ENCODE measurements around the gene MATR3.
"Not testable (repeated sequence)": the region's sequence is repeated elsewhere in the genome, so short reads cannot be mapped to it uniquely, and the experiment has no call there.

Gene MATR3, protein sequence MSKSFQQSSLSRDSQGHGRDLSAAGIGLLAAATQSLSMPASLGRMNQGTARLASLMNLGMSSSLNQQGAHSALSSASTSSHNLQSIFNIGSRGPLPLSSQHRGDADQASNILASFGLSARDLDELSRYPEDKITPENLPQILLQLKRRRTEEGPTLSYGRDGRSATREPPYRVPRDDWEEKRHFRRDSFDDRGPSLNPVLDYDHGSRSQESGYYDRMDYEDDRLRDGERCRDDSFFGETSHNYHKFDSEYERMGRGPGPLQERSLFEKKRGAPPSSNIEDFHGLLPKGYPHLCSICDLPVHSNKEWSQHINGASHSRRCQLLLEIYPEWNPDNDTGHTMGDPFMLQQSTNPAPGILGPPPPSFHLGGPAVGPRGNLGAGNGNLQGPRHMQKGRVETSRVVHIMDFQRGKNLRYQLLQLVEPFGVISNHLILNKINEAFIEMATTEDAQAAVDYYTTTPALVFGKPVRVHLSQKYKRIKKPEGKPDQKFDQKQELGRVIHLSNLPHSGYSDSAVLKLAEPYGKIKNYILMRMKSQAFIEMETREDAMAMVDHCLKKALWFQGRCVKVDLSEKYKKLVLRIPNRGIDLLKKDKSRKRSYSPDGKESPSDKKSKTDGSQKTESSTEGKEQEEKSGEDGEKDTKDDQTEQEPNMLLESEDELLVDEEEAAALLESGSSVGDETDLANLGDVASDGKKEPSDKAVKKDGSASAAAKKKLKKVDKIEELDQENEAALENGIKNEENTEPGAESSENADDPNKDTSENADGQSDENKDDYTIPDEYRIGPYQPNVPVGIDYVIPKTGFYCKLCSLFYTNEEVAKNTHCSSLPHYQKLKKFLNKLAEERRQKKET

DNA sequence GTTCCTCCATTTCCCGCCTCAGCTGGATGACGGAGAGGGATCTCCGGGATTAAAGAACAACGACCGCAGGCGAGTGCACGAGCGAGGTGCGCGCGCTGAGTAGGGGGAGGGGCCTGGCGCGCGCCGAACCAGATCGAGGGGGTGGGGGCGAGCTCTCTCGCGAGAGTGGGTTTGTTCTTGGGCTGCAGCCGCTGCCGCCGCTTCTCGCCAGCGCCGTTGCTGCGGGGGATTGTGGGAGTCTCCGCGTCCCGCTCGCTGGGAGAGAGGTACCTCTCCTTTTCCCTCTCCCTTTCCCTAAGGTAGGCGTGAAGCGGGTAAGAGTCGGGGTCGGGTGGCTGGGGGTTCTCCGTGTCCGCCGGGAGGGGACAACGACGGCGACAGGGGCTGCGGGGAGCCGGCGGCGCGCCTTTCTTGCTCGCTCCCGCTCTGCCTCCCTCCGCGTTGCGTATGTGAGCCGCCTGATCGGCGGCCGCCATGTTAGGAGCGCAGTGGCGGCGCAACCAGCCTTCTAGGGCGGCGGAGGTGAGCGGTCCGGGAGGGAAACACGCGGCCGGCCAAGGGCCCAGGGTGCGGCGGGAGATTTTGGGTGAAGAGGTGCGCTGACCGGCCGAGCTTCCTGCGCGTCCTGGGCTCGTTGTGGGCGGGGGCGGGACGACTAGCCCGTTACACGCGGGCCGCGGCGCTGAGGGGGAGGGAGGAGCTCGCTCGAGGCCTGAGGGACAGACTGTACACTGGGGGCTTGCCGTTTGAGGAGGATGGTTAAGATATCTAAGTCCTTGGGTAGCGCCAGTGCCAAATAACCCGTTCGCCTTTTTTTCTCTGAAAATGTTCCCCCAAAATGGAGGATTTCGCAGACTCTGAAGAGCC lies at the start of gene MATR3:
TSS of gene MATR3 (plus strand) at position 234 of the 867 bp plus-strand sequence. CDS start 13,676 bp downstream, outside the sequence.
- peak; percentile 89 for DNase-seq

DNA sequence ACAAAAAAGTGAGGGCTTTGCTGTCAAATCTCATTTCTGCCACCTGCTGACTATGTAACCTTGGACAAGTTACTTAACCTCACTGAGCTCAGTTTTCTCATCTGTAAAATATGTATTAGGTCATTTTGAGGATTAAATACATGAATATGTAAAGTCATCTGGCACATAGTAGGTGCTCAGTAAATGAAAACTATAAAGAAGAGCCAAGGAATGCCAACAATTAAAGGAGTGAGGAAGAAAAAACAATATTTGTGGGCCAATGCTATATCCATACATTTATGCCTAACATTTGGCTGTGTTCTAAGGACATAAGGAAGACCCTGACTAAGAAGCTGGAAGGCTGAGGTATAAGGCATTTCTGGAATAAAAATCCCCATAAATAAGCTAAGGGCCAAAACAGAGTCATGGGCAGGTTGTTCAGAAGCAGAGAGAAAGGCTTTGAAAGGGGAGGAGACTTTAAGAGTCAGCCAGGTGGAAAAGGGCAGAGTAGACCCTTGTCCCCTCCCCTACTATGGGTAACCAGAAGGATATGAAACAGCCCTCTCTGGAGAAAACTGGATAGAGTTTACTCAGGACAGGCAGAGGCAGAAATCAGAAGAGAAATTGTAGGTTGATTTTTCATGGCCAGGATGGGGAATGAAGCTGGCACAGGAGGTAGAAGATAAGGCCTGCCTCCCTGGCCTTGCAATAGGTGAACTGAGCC lies 47.8 kb upstream of the MATR3 start:
- DNase-seq = no peak

DNA sequence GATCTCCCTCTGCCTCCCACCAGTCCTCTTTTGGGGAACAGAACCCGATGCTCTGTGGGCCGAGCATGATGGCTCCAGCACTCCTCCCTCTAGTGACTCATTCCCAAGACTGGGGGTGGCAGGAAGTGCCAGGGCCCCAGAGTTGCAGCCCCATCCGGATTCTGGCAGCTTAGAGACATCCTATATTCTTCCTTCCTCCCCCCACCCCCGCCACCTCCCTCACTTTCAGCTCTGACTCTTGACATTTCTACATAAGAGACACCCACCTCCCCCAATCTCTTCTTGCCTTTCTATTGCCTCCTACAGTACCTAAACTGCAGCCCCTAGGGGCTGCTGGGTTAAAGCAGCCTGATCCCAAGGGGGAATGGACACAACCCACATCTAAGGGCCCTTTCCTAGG lies 47.1 kb upstream of the MATR3 start:
- peak; percentile 41 for DNase-seq

DNA sequence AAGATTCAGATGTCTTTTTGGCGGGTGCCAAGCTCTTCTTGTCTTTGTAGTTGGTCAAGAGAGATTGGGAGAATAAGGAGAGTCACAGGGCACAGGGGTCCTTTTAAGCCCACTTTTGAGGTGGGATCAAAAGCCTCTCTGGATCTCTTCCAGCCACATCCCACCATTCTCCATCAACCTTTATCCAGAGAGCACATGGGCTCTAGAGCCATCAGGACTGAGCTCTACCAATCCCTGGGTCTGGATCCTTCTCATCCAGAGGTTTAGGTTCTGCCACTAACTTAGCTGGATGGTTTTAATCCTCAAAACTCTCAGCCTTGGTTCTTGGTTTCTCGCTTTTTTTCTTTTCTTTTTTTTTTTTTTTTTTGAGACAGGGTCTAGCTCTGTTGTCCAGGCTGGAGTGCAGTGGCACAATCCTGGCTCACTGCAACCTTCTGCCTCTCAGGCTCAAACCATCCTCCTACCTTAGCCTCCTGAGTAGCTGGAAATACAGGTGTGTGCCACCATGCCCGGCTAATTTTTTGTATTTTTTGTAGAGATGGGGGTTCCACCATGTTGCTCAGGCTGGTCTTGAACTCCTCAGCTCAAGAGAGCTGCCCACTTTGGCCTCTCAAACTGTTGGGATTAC lies 44.6 kb upstream of the MATR3 start:
- no peak for DNase-seq

DNA sequence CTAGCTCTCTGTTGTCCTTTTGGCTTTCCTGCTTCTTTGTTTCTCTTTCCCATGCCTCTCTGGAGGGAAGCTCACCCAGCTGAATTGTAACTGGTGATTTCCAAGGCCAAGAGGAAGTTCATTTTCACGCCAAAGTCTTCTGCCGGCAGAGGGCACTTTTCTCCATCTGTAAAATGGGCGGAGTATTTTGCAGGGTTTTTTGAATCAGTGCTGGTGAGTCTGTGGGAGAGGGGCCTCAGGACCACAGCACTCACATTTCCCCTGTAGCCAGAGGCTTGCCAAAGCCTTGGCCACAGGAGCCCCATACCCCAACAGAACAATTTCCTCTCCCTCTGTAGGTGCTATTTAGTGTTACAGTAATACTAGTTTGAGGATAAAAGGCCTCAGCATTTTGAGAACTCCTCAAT lies 42.3 kb upstream of the MATR3 start:
- peak; percentile 19 for DNase-seq

DNA sequence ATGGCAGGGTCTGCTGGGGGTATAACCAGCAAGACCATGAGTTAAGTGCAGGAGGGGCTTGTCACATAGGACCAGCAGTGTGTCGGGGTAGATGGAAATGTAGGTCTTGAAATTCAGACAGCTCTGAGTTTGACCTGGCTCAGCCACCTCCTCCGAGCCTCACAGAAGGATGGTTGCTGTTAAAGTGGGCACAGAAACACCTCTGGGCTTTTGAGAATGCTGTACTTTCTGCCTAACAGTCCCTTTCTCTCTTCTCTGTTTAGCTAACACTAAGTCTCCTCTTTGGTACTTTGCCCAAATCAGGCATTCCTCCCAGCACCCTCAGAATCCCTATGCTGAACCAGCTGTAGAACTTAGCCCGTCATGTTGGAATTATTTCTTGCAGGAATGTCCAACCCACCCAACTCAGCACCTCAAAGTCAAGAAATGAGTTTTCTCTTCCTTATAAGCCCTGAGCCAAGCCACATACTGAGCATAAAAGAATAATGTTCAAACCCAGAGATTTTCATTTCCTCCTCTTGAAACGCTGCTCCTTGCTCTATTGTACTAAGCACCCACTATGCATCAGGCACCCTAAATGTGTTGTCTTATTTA lies 41.7 kb upstream of the MATR3 start:
- no peak for DNase-seq

DNA sequence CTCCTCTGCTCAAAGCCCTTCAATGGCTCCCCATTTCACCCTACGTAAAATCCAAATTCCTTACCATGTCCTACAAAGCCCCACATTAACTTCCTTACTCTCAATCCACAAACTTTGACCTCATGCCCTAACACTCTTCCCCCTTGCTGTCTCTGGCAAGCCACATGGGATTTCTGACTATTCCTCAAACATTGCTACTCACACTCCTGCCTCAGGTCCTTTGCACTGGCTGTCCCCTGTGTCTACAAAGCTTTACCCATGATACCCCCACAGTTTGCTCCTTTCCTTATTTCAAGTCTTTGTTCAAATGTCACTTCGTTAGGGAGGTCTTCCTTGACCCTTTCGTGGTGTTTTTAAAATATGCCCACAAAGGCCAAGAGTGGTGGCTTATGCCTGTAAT lies 40.4 kb upstream of the MATR3 start:
- DNase-seq = no peak

DNA sequence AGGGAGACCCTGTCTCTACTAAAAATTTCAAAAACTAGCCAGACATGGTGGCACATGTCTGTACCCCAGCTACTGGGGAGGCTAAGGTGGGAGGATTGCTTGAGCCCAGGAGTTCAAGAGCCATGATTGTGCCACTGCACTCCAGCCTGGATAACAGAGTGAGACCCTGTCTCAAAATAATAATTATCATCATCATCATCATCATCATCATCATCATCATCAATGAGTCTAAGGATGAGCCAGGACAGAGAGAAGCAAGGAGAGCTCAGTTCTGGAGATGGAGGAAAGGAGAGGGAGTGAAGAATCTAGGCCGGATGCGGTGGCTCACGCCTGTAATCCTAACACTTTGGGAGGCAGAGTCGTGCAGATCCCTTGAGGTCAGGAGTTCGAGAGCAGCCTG lies 36.7 kb upstream of the MATR3 start:
- no peak for DNase-seq

DNA sequence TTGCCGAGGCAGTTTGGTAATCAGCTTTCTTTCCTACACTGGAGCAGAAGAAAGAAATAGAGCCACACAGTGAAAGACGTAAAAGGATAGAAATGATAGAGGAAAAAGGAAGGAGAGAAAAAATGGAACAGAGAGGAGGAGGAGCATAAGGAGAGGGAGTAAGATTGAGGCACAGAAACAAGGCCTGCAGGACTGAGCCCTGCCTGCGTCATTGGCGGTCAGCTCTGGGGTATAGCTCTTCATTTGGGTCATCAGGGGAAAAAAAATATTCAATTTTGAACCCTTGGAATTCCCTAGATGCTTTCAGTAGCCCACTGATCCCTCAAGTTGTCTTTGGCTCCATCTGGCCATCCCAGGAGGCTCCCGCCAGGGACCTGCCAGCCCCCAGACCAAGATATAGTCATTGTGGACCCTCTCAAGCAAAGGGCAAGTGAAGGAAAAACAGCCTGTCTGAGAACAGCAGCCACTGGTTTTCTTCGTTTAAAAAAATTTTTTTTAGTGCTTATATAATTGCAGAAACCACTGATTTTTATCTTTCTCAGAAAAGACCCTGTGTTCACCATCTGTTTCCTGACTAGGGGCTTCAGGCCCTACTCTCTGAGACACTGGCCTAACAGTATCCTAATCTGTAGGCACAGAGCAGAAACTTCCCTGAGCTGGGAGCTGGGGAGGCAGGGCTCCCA lies 31.3 kb upstream of the MATR3 start:
- DNase-seq = no peak

DNA sequence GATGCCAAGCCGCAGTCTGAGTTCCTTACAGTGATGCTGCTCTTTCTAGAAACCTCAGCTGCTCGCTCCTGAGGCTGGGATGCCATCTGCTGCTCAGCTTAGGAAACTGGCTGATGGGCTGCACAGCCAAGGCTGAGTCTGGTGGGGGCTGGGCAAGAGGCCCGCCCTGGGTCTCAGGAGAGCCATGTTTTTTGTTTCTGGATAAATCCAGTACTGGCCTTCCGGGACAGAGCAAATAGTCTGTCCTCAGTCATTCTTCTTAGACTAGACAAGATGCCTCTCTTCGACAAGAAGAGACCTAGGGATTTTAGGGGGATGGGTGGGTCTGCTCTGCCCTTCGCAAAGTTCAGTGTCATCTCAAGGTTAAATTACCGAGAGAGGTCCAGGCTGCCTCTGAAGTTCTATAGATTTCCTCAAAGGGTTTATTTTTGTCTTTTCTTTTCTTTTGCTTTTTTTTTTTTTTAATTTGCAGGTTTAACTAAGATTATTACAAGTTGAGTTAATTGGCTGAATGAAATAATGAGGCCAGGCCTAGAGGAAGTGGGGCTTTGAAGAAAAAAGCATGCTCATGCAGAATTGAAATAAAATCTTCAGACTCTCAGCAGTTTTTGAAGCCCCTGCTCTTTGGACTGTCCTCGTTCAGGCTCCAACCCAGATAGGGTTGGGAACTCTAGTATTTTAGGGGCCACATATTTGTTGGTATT lies 30.6 kb upstream of the MATR3 start:
- peak; percentile 38 for DNase-seq

DNA sequence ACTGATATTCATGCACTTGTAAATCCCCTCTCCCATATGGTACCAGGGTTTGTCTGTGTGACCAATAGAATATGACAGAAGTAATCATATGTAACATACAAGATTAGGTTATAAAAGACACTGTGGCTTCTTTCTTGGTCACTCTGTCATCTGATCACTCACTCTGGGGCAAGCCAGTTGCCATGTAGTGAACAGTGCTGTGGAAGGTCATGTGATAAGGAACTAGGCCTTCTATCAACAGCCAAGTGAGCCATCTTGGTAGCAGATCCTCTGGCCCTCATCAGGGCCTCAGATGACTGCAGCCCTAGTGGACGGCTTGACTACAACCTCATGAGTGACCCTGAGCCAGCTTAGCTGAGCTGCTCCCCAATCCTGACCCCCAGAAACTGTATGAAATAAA lies 30.0 kb upstream of the MATR3 start:
- DNase-seq = no peak

DNA sequence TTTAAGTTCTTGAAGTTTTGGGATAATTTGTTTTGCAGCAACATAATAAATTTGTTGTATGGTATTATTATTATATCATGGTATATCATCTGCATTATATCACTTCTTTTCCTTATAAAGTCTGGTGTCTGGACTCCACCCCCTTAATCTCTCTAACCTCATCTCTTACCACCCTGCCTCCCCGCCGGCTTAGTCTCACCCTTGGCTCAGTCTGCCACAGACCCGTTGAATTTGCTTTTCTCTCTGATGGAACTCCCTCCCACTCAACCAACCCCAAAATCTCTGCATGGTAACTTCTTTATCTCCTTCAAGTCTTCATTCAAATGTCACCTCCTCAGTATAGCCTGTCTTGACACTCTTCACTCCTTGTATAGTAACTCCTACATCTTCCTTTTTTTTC lies 29.6 kb upstream of the MATR3 start:
- no peak for DNase-seq

DNA sequence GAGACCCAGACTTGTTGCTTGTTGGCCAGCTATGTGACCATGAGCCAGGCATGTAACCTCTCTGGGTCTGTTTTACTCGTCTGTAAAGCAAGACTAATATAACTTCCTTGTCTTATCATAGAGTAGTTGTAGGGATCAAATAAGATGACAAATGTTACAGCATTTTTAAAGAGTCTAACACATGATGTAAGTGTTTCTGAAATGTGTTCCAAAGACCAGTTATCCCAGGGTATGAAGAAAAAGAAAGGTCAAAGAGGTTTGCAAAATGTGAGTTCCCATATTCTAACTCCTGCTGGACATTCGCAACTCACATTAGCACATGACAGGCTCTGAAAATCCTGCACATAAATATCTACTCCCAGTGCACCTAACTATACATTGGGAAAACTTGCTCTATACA lies 28.5 kb upstream of the MATR3 start:
- no peak for DNase-seq

DNA sequence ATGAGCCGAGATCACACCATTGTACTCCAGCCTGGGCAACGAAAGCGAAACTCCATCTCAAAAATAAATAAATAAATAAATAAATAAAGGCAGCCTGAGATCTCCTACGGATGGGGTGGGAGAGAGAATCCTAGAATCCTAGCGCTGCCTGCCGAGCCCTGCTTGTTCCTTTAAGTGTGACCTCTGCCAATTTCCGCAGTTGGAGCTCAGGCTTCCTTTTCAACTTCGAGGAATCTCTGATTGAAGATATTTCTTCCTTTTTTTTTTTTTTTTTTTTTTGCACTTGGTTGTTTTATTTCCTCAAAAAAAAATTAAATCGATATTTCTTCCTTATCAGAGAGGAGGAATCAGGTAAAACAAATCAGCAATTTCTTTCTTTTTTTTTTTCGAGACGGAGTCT lies 27.3 kb upstream of the MATR3 start:
- no peak for DNase-seq

DNA sequence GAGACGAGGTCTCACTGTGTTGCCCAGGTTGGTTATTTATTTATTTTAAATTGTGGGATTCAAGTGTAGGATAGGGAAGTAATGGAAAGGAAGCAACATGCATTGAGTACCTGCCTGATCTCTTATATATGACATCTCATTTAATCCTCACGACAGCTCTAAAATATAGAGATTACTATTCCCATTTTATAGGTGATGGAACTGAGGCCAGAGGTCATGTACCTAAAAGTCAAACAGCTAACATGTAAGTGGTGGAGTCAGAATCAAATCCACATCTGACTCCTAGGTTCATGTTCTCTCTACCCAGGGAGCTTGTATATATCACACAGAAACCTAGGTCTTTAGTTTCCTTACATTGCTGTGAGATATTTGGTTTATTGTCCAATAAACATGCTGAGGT lies 26.1 kb upstream of the MATR3 start:
- DNase-seq = no peak

DNA sequence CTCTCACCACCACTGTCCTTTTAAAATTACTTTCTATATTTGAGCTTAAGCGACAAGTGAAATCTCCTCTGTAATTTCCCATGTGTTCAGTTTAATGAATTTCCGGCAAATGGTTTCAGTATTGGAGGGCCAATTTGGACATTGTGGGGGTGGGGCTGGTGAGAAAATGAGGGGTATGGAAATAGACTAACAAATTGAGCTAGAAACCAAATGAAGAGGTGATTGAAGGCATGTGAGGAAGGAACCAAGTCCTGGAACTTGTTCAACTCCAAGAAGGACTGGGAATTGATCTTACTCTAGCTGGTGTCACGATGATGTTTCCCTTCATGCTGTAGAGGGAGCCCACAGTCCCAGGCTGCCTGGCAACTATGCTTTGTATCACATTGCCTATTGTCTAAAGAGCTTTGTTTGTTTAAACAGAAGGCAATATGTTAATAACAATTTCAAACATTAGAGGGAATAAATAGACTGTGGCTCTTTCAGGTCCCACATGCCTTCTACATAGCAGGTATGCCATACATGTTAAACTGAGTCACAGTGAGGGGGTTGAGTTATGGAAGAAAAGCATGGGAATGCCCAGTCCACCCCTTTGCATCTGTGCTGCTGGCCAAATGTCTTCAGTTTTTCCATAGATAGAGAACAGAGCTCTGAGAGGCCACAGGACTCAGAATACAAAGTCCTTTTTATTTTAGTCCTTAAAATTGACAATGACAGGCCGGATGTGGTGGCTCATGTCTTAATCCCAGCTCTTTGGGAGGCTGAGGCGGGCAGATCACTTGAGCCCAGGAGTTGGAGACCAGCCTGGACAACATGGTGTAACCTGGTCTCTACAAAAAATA lies 25.0 kb upstream of the MATR3 start:
- no peak for DNase-seq

DNA sequence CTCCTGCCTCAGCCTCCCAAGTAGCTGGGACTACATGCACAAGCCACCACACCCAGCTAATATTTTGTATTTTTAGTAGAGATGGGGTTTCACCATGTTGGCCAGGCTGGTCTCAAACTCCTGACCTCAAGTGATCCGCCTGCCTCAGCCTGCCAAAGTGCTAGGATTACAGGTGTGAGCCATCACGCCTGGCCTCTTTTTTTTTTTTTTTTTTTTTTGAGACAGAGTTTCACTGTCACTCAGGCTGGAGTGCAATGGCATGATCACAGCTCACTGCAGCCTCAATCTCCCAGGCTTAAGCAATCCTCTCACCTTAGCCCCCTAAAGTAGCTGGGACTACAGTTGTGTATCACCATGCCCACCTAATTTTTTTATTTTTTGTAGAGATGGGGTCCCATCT lies 22.8 kb upstream of the MATR3 start:
- not testable (repeated sequence) for DNase-seq

DNA sequence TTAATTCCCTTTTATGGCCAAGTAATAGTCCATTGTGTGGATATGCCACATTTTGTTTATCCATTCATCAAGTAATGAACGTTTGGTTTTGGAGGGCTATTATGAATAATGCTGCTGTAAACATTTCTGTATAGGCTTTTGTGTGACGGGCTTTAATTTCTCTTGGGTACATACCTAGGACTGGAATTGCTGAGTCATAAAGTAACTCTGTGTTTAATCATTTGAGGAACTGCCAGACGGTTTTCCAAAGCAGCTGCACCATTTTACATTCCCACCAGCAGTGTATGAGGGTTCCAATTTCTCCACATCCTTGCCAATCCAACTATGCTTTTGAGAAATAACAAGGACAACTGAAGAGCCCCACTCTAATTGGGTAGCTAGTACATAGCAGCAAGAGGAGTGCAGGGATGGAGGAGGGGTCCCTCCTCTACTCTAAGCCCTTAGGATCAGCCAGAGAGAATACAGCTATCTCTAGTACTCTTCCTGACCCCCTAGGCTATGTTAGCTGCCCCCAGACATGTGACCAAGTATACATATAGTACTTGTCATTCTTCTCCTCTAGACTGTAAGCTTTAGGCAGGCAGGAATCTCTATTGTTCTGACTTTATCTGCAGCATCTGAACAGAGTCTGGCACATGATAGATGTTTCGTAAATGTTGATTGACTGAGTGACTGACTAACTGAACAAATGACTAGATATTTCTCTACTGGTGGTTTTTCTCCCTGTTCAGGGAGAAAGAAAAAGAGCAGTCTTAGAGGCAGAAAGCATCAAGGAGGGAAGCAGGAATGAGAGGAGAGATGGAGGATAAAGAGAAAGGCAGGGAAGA lies 22.1 kb upstream of the MATR3 start:
- DNase-seq = no peak

All from activated T-cell treated with anti-CD3 and anti-CD28 coated beads for 4 hours (primary cell).